HT-29 (cell line): ENCODE data around the gene AKT3. TPM values are rescaled to one million over a fixed set of nuclear protein-coding genes. Genes with fewer than 3 reads are reported as not detected.

Experiments
- DNase-seq: peaks from one replicate; pipeline ENCODE4 v3.0.0-alpha.2; 2015; ENCODE audit warnings: low spot score
- total RNA-seq: library from RNA; depleted of rRNA; stranded (reverse); fragments of >200 nt; shearing (Covaris generic); gene quantifications from 2 replicates; pipeline ENCODE4 v1.2.3, GENCODE V29; 2014

The AKT3 gene
- total RNA-seq, 1 experiment from 2014 or later, result not detected

DNA sequence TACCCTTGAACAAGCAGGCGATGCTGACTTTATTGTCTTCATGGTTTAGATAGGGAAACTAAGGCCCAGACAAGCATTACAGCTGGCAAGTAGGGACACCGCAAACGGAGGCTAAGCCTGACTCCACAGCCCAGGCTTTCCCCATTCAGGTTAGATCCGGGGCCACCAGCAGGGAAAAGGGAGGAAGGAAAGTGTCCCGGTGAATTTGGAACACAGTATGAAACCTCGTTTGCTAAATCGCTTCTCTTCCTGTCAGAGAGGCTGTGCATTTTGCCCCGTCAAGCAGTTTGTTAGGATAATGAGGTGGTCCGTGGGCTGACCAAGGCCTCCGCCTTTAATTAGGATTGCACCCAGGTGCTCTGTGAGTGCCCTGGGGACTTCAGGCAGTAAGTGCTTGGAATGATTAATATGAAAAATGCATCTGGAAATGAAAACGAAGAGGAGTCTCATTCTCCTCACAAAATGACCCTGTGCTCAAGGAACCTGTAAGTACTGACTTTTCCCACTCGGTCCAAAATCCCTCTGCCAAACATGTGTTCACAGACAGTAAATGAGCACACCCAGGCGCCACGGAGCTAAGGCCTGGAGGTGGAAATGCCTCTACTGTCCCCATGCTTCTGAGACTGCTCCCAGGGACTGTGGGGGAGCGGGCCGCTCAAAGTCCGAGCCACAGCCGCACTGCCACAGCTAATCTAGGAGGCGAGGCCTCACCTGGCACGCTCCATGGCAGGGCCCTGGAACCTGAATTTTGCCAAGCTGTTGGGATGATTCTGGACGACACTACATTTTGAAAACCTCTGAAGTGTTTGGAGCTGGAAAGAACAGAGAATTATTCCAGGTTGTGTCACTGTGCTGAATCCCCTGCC is 360.1 kb downstream of the AKT3 start:
- no peak for DNase-seq

DNA sequence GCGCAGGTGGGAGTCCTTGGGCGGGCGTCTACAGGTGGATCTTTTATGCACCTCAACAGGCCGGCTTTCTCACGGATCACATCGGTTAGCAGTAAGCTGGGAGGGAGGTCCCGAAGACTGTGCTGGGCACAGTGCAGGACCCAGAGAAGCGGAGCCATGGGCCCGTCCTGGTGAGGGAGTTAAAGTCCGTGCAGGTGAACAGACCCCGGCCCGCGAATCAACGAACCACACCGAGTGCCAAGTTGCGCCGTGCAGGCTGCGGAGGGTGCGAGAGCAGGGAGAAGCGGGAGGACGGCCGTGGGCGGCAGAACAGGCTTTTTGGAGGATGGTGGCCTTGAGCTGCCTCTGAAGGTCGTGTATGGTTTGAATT is 360.9 kb downstream of the AKT3 start:
- DNase-seq, result no peak

DNA sequence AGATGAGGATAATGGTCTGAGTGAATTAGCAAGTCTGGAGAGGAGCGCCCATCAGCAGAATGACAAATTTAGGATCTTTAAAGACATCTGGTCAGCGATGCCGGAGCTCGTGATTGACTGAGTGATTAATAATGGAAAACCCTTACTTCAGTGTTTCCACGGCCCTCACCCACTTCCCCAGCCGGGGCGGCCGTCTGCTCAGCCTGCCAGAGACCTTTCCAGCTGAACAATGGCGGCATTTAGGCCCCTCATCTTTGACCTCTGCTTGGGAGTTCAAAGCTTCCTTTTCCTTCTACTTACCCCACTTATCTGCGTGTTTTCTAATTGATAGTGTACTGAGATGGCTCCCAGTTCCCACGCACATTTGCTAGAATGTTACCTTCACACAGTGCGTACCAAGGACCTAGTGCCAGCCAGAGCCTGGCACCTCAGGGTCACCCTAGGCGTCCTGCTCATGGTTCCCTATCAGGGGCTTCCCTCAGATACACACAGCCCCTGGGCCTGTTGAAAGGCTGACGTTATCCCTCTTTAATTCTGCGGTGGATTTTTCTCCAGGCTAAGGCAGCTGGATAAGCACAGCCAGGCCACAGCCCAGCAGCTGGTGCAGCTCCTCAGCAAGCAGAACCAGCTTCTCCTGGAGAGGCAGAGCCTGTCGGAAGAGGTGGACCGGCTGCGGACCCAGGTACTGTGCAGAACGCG is 361.4 kb downstream of the AKT3 start:
- no peak for DNase-seq

DNA sequence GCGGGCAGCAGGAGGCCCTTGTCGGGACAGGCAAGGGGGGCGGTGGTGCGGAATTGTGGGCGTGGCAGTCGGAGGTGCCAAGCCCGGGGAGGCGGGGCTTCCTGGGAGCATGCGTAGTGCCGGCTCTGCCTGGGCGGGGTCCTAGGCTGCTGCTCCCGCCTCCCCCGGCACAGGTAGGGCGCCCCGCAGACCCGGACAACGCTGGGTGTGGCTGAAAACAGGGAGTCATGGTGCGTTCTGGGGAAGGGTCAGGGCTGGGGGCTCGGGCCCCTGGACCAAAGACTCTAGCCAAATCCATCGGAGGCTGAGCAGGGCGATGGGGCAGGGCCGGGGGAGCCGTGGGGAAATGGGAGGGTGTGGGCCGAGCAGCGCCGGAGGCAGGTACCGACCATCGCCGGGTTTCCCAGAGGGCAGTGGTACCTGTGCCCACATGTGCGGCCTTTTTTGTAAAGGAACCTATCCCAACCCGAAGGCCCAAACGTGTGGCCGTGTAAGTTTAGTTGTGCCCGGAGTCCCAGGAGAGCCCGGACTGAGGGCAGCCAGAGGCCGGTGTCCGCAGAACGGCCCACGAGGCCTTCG is 362.3 kb downstream of the AKT3 start:
- DNase-seq, result no peak

DNA sequence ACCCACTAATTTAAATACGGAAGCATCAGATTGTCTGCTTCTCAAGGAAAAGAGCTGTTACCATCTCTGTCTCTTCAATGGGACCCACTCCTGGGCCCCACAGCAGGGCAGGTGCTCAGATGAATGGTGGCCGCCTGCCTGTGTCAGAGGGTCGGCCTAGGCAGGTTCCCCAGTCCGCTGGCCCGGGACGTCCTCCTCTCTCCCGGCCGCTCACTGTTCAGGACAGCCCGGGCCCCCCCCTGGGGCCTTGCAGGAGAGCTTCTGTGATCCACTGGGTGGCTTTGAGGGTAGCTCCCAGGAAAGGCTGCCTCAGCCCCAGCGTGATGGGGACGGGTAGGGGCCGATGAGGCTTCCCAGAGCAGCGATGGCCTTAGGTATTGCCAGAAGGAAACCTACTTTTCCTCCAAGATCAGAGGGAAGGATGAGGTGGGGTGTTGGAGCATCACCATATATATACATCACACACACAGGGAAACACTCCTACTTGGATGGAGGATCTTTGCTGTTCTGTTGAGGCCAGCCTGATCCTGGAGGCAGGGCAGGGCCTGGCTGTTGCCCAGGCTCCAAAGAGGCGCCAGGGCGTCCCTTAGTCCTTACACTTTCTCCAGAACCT is 362.9 kb downstream of the AKT3 start:
- DNase-seq, result no peak

DNA sequence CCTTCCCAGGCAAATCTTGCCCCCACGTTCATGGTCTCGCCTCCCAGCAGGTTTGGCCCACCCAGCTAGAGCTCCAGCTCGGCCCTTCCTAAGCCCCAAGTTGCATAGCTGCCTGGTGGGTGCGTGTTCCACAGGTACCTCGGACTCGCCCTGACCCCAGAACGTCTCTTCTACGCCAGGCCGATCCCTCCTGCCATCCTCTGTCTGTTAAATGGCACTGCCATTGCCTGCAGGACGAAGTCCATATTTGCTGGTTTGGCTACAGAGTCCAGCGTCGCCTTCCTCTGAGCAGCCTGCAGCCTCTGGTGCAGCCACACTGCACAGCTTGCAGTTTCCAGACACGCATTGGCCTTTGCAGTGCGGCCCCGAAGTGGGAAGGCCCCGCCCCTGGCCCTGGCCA is 366.1 kb downstream of the AKT3 start:
- DNase-seq, result no peak

DNA sequence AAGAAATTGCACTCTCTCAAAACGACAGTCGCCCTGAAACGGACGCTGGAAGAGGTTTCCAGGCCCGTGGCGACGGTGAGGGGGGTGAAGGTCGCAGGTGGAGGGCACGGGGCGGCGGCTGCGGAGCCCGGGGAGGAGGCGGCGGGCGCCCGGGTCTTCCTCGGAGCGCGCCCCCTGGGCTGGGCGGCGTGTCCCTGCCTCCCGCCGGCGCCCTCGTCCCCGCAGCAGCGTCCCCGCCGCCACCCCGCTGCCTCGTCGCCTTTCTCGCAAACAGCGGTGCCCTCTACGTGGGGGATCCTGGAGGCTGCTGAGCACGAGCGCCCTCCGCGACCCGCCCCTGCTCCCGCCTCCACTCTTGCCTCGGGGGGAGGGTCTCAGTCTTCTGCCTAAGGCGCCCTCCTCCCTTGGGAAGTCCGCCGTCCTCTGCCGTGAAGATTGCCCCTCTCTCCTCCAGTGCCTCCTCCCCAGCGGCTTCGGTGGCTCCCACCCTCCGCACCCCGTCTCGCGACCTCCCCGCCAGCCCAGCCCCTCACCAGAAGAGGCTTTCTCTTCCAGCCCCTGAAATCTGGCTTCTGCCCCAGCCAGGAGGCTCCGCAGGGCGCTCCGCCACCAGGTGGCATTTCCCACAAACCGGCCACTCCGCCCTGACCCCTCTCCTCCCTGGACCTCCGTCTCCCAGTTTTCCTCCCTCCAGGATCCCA is 366.8 kb downstream of the AKT3 start:
- DNase-seq, result no peak

DNA sequence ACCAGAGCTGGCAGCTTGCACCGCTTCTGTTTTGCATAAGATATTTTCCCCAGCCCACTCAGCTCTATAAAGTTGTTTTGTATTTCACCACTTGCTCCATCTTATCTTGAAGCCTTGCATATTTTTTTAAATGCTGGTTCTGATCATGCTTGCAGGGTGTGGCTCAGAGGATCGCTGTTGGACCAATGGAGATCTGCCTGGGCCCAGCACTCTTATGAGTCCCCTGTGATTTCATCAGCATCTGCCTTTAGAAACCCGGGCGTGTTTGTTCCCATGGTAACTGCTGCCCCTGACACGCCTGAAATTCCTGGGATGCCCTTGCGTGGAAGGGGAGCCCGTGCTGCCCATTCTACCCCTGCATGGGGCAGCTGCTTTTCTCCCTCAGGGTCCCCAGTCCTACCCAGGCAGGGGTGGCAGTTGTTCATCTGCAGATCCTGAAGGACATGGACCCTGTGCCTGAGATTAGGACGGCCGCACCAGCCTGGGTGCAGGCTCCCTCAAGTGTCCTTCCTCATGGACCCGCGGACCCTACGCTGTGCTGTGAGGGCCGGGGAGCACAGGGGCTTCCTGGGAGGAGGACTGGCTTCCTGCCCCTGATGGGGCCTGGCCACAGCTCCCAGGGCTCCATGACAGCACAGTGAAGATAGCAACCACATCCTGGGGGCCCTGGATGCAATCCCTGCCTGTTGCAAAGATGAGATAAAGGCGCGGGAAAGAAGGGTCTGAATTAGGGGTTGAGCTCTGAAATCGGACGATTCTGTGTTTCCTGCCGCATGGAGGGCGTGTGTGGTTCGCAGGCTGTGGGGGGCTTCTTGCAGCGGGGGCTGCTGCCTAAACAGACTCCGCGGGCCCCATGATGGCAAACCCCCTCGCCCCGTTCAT is 367.7 kb downstream of the AKT3 start:
- DNase-seq, result no peak

DNA sequence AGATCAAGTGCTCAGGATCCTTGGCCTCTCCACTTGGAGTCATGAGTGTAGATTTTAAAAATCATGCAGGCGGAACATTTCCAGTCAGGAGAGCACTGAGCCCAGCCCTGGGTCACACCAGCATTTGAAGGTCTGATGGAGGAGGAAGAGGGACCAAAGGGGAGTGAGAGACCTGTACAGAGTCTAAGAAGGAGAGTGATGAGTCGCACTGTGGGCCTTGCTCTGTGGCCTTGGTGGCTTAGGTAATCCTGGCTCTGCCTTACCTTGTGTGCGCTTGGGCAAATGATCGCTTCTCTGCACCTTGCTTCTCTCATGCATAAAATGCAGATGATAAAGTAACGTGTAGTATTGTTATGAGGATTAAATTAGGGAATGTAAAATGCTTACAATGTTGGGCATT is 368.9 kb downstream of the AKT3 start:
- DNase-seq, result no peak

DNA sequence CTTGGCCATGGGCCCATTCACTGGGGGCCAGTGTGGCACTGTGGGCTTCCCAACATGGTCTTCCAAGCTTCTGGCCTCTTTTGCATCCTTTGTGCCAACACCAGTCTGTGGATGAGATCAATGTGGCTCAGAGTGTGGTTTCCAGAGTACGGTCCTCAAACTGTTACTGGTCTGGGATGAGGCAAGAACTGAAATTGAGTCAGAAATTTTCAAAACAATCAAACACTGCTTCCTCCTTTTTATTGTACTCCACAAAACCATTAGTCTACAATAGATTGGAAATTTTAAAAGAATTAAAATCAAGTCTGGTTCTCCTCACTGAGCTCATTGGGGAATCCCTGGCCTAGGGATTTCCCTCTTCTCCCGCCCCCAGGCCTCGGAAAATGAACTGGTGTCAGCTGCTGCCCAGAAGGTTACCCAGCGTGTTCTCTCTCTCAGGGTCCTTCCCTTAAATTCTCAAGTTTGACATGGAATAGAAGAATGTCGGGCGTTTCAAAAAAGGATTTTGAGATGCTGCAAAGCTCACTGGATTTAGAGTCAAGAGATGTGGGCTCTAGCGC is 372.2 kb downstream of the AKT3 start:
- DNase-seq, result no peak

DNA sequence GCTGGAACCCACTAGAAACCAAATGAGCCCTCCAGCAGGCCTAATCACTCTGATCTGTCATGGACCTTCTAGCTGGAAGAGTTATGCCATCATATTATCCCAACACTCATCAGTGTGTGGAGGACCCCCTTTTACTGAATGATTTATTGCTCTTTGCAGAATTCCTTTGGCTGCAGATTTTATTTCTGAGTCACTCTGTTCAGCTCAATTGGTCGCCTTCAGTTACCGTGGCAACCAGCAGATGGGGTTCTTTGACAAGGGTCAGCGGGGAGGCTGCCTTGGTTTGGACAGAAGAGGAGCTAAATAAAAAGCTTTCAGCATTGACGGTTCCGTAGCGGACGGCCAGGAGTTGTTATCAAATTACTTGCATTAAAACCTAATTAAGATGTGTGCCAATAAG is 374.1 kb downstream of the AKT3 start:
- DNase-seq, result no peak

DNA sequence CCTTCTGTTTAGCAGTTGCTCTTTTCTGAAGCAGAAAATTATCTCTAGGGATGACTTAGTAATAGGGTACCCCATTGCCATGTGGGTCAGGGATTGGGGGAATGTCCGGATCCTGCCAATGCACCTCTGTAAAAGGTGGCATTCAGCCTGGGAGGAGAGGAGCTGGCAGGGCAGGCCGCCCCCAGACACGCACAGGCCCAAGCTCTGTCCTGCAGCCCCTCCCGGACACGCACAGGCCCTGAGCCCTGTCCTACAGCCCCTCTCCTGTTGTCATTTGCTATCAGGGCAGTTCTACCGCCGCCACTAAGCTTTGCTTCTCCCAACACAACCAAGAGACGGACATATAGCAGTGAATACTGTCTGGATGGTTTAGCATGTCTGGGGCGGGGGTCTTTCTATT is 375.1 kb downstream of the AKT3 start:
- no peak for DNase-seq

DNA sequence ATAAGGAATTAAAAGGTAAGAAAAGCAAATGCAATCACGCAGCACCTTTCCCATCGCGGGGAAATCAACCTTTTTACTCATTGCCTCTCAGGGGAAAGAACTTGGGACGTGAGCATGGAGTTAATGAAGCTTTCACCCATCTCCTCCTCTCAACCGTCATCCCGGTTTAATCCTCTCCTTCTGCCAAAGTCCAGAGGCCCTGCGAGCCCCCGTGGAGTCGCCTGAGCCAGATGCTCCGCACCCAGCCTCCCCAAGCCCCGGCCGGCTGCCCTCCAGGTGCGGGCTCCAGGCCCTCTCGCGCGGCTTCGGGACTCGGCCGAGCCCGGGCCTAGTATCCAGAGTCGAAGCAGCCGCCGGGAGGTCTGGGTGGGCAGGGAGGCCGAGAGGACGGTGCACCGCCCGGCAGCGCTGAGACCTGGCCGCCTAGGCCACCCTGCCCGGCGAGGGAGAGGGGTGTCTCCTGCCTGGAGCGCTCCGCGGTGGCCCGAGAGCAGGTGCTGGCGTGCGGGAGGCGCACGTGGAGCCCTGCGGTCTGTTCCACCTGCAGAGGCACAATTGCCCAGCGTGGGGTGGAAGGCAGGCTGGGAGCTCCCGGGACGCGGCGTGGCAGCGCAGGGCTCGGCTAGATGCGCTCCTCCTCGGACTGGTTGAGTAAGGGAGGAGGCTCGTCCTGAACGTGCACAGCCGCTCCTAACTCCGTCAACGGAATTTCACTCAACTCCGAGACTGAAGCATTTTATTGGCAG is 375.7 kb downstream of the AKT3 start:
- DNase-seq, result no peak

DNA sequence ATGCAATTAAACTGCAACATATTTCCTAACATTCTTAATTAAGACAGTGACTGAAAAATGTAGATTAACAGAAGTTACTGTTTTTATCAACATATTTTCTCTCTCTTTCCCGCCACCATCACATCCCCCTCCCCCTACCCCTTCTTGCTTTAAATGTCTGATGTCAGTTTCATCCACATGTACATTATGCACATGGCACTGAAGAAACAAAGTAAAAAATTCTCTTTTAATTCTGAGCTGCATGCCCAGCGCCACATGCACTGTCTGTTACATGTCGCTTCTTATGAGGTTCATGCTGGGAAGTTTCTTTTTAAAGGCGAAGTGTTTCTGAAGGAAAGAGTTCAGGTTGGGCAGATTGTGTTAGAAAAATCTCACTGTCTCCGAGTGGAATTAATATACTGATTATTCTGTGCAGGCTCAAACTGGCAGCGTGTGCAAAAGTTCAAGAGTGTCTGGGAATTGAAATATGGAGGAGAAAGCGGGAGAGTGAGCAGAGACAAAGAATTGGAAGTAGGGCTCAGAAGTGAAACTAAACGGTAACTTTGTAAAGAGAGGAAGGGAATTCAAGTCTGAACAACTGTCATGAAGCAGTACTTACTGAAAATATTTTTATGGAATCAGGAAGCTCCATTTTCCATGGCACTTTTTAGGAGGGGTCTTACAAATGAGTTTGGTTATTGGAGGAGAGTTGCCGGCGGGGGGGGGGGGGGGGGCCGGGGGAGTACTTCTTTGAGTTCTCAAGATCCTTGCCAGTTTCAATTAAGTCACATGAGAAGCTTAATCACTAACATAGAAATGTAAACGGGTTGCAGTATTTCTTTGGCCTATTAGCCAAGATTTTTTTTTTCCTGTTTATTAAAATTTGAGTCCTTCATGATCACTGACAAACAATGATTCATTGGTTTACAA is 376.6 kb downstream of the AKT3 start:
- DNase-seq, result no peak

DNA sequence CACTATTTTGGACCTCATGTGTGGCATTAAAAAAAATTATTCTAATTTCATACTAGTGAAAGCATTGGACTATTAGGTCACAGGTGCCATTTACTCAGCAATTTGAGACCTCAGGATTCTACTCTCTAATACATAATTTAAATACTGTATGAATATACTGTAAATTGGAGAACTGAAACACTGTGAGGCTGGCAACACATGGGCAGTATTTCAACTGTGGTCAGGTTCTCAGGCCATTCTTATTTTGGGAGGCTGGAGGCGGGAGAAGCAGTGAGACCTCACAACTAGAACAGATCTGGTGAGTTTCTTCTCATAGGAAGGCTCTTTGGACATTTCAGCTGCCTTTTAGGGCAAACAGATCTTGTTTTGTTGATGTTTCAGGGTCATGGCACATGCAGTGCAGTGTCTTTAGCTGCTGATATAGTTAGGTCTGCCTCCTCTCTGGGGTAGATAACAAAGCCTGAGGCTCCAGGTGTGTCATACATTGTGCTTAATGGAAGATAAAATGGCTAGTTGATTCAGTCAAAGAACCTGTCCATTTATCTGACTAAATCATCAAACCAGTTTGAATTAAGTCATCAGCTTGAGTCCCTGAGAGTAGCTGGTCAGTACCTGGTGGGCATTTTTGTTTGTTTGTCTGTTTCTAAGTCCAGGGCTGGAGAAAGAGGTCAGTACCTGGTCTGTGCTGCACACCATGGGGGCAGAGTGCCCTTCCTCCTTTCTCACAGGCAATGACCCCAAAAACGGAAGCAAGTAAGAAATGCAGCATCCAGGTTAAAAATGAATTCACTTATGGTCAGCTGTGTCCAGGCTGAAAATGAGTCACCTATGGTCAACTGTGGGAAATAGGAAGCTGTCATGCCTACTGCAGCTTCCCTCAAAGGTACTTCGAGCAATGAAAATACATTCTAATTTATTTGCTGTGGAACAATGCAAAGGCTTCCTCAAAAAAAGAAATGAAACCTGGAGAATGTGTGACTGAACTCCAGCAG is 378.0 kb downstream of the AKT3 start:
- no peak for DNase-seq

DNA sequence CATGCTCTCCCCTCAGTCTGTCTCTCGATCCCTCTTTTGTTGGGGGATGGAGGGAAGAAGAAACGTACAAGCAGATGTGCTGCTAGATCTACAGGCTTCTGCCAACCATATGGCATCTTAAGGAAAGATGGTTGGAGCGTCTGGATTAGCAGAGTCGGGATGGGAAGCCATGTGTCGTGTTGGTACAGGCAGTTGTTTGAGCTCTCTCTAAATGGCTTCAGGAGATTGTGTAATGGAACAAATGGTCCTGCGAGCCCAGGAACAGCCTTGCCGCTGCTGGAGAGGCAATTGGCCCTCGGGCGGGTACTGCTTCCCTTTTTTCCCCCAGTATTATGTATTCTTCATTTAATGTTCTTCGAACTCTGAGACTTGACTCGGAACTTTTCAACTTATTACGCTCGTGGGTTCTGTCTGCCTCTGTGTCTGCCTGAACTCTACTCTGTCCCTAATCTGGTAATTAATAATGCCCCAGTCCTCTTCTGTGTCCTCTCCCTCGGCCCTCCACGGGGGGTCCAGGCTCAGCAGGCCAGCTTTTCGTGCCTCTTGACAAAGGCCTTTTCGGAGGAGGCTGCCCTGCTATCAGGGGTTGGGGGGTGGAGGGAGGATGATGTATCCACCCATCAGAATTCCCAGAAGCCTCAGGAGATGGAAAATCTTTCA is 378.9 kb downstream of the AKT3 start:
- DNase-seq, result no peak

DNA sequence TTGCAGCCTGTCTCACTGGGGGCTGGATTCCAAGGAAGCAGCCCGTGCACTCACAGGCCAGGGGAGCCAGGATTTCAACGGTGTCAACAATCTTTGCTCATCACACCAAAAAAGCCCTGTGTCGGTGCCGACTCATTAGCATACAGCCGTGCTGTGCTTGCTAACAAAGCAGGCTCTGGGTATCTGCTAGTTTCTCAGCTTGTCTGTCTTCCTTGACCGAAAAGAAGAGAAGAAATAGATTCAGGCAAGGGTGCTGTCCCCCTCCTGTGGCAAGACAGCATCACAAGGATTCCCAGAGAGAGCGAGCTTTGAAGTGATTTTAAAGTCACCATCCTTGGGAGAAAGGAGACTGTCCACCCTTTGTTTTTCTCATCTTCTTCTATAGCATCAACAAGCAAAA is 379.5 kb downstream of the AKT3 start:
- no peak for DNase-seq
